CD1c-positive myeloid dendritic cell (primary cell): ENCODE data around the gene RABGGTB.
"Not testable (repeated sequence)": the region's sequence is repeated elsewhere in the genome, so short reads cannot be mapped to it uniquely, and the experiment has no call there.

Source experiments
- DNase-seq: peaks from one replicate; pipeline ENCODE4 v3.0.0-alpha.2; 2016; ENCODE audit errors: extremely low spot score

Gene RABGGTB

DNA sequence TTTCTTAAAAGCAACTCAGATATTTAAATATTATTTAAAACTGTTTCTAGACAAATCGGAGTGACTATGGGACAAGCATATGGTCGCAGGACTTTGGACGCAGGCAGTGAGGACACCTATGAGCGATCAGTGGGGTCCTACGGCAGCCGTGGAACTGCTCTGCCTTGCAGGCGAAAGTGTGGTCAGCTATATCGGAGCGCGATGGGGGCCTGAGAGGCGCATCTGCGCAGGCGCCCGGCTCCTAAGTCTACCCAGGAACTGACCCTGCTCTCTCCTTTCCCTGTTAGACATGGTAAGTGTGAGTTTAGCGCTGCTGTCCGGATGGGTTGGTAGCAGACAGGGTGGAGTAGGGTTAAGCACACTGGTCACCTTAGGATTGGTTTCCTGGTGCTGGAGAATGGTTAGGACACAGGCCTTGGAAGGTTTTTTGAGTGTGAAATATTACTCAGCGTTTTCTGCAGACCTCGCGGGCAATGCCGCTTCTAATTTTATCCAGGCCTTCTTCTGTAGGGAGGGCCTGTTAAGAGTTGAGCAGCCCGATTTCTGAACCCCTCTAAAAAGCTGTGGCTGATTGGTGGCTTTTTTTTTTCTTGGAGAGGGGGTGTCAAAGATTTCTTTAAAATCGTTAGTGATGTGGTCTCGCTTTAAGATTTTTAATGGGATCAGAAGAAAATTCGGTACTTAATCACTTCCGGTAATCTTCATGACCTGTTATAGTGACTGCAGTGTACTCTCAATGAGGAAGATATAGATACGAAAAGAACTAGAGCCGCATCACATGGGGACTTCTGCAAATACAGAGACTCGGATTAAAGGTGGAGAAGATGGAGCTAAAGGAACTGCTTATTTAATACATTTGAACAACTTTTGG, at the start of gene RABGGTB:
Gene RABGGTB (plus strand): TSS at position 274 of the 871 bp plus-strand sequence. CDS start 16 bp downstream, at position 290.
- DNase-seq: peak; percentile 97

GRCh38 chr1:75742047-75742625, 43.9 kb upstream of the RABGGTB start:
- DNase-seq: no peak

GRCh38 chr1:75745276-75745675, 40.8 kb upstream of the RABGGTB start:
- DNase-seq: peak; percentile 11

DNA sequence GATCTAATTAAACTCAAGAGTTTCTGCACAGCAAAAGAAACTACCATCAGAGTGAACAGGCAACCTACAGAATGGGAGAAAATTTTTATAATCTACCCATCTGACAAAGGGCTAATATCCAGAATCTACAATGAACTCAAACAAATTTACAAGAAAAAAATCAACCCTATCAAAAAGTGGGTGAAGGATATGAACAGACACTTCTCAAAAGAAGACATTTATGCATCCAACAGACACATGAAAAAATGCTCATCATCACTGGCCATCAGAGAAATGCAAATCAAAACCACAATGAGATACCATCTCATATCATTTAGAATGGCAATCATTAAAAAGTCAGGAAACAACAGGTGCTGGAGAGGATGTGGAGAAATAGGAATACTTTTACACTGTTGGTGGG, 28.8 kb upstream of the RABGGTB start:
- not testable (repeated sequence) for DNase-seq

- not testable (repeated sequence) for DNase-seq
Measured at GRCh38 chr1:75758543-75758942, 27.5 kb upstream of the RABGGTB start.

- no peak for DNase-seq
Measured at GRCh38 chr1:75764057-75764655, 21.9 kb upstream of the RABGGTB start.

DNA sequence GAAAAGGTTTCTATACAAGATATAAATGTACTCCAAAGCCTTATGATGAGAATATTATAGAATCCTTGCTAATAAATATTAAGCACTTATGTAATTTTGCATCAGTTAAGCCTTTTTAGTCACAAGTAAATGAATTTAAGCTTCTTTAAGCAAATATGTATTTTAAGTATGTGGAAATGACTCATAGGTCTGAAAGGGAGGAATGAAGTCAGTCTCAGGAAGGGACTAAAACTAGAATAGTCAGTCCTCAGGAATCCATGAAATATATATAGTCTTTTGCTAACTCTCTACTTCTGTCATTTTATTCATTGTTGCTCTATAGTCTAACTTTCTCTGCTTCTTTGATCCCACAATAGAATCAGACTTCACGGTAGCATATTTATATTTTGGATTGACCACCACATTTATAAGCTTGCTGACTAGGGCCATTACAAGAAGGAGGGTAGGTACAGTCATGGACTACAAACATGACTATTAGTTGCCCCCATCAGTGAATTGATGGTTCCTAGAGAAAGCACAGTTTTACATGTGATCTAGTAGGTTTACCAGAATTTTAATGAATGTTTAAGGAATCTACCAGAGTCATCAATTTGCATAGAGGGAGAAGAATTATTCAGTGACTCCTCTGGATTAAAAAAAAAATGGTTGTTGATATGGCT, 20.2 kb upstream of the RABGGTB start:
- no peak for DNase-seq

GRCh38 chr1:75768016-75768415, 18.0 kb upstream of the RABGGTB start:
- DNase-seq: no peak

- DNase-seq: no peak
Measured at GRCh38 chr1:75770761-75771160, 15.3 kb upstream of the RABGGTB start.

- no peak for DNase-seq
Measured at GRCh38 chr1:75771978-75772377, 14.1 kb upstream of the RABGGTB start.

DNA sequence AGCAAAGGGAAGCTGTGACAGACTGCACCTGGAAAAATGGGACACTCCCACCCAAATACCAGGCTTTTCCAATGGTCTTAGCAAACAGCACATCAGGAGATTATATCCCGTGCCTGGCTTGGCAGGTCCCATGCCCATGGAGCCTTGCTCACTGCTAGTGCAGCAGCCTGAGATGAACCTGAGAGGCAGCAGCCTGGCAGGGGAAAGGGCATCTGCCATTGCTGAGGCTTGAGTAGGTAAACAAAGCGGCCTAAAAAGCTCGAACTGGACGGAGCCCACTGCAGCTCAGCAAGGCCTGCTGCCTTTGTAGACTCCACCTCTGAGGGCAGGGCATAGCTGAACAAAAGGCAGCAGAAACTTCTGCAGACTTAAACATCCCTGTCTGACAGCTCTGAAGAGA, 8.2 kb upstream of the RABGGTB start:
- not testable (repeated sequence) for DNase-seq

GRCh38 chr1:75778694-75779093, 7.4 kb upstream of the RABGGTB start:
- not testable (repeated sequence) for DNase-seq

GRCh38 chr1:75780183-75780582, 5.9 kb upstream of the RABGGTB start:
- not testable (repeated sequence) for DNase-seq

DNA sequence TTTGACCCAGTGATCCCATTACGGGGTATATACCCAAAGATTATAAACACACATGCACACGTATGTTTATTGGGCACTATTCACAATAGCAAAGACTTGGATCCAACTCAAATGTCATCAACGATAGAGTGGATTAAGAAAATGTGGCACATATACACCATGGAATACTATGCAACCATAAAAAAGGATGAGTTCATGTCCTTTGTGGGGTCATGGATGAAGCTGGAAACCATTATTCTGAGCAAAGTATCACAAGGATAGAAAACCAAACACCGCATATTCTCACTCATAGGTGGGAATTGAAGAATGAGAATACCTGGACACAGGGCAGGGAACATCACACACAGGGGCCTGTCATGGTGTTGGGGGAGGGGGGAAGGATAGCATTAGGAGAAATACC, 2.1 kb upstream of the RABGGTB start:
- DNase-seq: not testable (repeated sequence)

DNA sequence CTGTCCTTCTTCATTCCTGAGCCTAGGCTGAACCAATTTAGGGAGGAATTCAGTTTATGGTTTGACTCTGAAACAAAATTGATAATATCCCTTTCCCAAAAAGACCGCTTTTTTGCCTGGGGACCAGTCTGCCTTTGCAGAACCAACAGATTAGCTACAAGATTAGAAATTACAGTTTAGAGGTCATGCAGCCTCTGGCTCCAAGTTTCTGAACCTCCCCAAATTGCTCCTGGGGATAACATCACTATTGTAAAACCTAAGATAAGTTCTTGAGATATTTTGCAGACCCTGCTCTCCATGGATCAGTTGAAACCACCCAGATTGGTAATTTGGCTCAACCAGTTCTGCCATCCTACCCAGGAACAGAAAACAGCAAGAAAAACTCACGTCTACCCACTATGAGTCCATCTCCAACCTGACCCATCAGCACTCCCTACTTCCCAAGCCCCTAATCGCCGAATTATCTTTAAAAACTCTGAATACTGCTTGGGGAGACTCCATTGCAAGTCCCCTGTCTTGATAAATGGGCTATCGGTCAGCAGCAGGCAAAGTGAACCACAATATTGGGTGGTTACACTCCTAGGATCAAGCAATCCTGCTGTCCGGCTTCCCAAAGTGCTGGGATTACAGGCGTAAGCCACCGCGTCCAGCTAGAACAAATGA, 605 bp upstream of the RABGGTB start:
- no peak for DNase-seq

GRCh38 chr1:75786901-75787493, 941 bp downstream of the RABGGTB start:
- no peak for DNase-seq

DNA sequence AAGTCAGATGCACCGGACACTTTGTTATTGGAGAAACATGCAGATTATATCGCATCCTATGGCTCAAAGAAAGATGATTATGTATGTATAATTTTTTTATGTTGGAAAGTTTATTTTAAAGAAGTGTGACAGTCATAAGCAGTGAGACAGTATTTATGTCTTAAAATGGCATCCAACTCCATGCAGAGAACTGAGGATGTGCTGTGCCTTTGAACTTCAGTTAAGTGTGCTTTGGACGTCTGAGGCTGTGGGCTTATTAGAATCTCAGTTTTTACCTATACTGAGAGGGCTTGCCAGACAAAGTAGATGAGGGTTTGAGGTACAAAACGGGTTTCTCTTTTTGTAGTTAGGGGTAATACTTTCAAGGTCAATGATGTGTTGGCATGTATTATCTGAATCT, 1.5 kb downstream of the RABGGTB start:
- DNase-seq: no peak

- DNase-seq: no peak
Measured at GRCh38 chr1:75789988-75790387, 3.9 kb downstream of the RABGGTB start.

DNA sequence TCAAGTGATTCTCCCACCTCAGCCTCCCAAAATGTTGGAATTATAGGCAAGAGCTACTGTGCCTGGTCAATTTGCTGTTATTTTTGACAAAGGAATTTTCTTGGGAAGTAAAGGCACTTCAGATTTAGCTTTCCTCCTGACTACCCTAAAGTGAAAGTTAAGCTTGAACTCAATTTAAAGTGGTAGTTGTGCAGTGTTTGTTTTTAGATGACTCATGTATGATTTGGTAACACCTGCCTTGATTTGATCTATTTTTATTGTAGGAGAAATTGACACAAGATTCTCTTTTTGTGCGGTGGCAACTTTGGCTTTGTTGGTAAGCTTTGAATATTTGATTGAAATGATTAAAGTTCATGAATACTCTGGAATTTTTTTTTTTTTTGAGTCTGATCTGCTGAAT, 5.0 kb downstream of the RABGGTB start:
- no peak for DNase-seq

DNA sequence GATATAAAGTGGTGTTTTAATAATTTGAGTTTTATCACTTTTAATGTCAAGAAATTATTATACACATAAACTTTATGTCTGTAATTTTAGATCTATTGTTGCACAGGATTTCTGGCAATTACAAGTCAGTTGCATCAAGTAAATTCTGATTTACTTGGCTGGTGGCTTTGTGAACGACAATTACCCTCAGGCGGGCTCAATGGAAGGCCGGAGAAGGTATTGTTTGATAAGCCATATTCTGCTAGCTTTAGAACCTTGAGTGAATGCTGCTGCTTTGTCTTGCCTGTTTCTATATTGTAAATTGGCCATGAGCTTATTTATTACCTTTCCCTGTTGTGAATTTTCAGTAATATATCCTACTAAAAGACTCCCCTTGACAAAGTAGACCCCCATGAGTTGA, 6.0 kb downstream of the RABGGTB start:
- no peak for DNase-seq

DNA sequence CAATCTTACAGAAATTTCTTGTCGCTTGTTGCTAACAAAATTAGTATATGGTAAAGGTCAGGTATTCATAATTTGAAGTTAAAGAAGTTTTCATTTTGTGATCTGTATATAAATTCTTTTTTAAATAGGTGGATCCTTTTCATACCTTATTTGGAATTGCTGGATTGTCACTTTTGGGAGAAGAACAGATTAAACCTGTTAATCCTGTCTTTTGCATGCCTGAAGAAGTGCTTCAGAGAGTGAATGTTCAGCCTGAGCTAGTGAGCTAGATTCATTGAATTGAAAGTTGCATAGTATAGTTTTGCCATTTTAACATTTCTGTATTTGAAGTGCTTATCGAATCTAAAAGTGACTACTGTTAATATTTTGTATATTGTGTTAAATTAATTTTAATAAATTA, 8.3 kb downstream of the RABGGTB start:
- DNase-seq: no peak
